HG03354 (cell line): ENCODE data around the gene IKZF2.

ENCODE experiments used
- ATAC-seq: cut with Tn5 transposase; IDR thresholded peaks from one replicate; pipeline ENCODE4 v1.9.1; 2021; ENCODE audit warnings: mild to moderate bottlenecking; ENCODE audit not compliant: unreplicated experiment, poor library complexity, severe bottlenecking

The IKZF2 gene

DNA sequence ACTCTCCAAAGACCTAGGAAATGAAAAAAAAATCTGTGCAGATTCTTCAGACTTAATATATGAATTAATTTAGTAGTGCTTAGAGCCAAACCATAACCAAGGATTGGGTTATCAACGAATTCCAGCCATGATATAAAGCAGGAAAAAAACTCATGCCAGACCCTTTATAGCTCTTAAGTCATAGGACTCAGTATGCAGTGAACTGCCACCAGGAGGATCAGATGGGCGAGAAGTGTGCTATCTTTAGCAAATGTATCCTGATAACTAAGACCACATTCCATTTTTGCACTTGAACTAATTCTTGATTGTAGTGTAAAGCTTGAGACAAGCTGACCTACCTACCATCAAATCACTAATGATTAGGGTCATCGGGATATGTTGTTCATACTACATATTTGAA, 178.1 kb downstream of the IKZF2 start:
- ATAC-seq: no peak

DNA sequence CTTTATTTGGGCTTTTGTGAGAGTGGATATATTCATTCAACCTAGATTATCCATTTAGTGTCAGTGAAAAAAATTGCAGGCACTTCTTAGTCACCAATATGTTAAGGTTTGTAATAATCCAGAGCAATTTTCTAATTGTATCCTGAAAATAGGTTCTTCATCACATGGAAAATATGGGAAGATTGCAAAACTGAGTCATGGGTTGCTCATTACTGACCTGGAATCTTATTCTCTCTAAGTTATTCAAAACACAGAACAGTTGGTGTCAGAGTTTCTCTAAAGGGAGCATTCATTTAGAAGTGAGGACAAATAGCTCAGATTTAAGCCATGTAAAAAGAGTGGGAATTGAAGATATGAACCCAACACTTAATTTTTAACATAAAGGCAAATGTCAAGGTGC, 181.3 kb downstream of the IKZF2 start:
- no peak for ATAC-seq

DNA sequence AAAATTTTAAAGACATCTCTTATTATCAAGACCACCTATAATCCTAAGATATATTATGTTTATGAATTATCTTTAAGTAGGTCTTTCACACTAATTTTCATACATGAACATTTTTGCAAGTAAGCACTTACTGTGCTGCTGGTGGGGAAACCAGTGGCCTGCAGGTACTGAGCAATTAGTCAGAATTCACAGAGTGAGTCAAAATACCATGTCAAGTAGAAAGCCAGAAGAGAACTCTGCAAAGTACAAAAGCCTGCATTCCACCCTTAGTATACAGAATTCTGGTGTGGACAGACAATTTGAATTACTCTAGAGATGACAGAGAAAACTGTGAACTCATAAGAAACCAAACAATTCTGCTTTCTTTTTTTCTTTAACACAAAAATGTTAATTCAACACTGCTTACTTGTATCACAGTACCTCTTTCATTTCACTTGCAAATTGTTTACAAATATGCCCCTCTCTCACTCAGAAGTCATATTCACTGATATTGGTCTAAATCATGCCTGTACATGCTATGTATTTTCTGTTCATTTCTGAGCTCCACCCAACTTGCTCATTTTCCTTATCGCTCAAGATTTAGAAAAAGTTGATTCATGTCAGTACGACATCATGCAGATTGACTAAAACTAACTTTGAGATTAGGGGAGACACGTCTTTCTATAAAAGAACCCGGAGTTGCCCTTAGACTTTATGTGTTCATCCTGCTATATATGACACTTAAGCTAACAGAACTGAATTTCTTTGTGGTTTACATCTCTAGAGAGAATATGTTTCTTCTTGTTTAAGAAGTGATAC, 182.9 kb downstream of the IKZF2 start:
- no peak for ATAC-seq

DNA sequence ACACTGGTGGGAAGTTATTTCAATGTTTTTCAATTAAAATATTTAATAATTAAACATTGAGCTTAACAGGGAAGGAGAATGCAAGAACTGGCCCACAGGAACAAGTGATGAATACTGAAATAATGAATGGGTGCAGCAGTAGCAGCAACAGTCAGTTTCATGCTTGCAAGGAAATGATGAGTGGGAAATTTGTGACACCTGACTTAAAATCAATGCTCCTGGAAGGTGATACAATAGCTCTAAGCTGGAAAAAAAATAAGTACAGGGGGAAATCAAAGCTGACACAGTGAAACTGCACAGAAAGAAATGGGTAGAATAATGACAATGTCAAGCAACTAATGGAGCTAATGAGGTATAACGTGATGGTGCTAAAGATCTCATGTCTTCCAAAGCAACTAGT, 184.5 kb downstream of the IKZF2 start:
- no peak for ATAC-seq

DNA sequence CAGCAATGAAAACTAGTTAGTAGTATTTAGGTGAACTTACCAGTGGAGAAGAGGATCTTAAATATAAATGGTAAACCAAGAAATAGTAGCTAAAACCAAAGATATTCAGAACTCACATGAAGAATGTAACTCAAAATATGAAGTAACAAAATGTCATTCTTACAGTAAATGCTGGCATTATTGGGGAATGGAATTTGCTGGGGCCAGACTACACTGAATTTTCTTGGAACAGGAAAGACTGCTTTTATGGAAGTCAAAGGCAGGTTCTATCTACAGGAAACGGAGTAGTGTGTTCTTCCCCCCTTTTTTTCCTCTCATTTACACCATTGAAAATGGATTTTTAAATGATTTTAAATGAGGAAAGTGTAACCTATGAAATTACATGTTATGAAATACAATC, 188.7 kb downstream of the IKZF2 start:
- no peak for ATAC-seq

DNA sequence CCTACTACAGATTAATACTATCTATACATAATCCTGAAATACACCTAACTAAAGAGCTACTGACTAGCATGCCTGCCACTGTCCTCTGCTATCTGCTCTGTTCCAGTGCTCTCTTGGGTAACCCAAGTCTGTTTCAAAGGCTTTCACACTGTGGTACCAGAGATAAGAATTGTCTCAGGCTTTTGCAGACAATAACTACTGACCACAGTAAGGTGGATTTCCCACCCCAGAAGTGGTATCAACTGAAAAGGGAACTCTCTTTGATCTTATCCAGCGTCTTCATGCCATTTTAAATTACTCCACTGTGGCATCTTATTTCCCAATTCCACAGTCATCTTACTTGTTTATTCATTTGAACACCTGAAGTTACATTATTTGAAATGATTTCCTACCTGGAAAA, 190.2 kb downstream of the IKZF2 start:
- no peak for ATAC-seq

DNA sequence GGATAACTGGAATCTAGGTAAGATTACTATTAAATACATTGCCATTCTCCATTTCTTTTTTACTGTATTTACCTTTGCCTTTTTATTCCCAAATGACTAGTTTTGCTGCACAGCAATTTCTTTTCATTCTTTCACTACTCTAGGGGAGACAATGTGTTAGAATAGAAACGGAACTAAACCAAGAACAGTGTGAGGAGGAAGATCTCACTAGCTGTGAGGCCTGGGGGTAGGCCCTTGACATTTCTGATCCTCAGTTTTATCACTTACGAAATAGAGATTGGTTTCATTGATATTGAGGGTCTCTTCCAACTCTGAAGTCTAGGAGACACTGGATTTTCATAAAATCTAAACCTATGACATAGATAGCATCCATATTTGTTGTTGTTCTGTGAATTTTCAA, 191.1 kb downstream of the IKZF2 start:
- ATAC-seq: no peak

DNA sequence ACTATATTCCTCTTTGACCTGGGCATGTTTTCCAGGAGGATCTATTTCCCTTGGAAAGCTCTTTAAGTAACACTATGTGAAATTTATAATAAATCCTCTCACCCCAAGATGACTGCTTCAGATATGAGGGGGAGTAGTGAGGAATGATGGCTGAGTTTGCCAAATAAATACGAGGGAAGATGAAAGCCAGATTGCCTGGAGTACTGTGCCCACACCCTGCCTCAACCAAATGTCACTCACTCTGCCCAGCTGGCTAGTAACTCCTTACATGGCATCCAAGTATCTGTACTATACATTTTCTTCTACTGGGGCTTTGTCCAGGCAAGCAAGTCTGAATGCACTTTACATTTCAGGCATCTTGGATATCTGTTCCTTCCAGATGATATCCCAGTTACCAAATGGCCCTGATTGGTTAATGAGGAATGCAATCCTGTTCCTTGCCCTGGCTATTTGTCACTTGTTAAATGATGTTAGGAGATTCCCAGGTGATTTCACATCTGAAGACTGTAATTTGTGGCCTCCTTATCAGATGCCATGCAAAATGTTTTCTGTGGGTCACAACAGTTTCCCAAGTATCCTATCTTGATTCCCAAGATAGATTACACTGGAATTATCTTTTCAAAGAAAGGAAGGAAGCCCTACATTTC, 191.8 kb downstream of the IKZF2 start:
- ATAC-seq: no peak

DNA sequence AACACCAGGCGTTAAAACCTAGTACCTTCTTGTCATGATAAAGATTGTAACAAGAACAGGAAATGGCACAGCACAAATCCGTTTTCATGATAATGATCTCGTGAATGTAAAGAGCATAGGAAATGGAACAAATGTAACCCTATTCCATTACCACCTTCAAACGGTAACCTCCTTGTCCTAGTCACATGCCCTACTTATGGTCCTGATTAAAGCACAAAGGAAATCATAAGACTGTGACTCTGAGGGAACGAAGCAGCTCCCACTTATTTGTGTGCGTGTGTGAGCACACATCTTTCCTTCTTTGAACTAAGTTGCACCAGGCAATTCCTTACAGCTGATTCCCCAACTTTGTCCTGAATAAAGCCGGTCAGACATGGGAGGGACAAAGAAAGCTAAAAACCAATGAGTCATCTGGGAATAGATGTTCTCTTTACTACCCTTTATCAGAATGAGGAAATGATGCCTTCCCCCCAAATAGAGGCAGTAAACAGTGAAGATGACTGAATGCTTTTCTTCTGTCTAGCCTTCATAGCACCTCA, 192.6 kb downstream of the IKZF2 start:
- ATAC-seq: no peak

DNA sequence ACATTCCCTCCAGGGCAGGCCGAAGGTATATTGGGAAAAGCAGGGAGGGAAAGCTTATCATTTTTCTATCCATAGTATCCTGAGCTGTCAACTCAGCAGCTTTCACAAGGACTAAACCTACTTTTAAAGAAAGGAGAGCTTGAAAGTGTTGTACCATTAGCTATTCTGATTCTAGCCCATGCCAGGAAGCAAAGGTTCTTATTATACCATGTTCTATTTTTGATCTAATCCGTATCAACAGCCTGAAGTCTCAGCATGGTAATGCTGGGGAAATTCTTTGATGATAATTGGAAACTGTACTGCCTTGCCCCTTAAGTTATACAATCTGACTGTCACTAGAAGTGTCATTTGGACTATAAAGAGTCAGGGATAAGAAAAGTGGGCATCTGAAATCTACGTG, 193.3 kb downstream of the IKZF2 start:
- ATAC-seq: no peak

DNA sequence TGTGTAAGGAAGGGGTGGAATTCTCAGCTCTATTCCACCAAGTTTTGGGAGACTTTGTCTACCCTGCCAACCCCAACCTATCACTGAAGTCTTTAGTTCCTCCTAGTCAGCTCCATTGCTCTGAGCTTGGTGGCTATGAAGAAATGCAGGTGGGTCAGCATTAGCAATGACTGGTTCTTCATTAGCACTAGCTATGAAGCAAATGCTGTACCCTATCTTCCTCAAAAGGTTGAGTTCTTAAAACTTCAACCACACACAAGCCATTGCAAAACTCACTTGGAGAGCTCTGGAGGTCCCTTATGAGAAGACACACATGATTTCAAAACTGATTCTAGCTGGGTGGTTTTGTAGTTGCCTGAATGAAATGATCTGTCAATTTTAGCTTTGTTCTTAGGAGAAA, 193.8 kb downstream of the IKZF2 start:
- no peak for ATAC-seq

DNA sequence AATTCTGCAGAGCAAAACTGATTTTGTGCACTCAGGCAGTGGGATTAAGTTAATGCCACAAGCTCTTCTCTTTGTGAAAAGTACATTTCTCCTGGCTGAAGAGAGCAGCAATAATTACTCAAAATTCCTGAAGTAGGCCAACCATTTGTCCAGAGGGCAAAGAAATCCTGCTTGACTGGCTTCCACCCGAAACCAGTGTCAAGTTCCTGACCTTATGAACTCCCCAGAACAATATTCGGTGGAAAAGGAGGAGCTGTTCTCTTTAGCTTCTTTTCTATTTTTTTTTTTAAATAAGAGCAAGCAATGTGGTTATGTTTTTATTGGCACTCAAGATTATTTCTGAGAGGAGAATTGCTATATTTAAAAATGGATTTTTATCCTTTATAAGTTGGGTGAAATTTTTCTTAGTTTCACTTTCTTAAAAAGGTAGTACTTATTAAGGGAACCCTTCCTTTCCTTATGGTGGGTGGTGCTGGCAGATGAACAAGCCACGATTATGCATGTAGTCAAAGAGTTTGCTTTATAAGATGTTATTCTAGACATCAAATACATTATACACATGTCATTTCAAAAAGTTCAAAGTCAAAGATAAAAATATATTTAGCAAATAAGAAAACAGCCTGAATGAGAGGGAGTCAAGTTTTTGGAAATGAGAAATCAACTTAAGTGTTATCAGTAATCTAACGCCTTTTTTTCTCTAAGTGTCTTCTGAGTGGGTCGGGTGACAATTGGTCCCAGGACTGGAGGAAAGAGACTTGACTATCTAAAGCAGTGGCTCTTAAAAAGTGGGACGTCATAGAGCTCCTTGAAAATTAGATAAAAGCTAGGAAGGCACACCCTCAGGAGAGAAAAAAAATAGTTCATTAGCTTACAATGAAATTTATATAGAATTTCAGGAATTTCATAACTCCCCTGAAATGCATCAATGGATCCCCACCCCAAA, 194.5 kb downstream of the IKZF2 start:
- ATAC-seq: no peak

DNA sequence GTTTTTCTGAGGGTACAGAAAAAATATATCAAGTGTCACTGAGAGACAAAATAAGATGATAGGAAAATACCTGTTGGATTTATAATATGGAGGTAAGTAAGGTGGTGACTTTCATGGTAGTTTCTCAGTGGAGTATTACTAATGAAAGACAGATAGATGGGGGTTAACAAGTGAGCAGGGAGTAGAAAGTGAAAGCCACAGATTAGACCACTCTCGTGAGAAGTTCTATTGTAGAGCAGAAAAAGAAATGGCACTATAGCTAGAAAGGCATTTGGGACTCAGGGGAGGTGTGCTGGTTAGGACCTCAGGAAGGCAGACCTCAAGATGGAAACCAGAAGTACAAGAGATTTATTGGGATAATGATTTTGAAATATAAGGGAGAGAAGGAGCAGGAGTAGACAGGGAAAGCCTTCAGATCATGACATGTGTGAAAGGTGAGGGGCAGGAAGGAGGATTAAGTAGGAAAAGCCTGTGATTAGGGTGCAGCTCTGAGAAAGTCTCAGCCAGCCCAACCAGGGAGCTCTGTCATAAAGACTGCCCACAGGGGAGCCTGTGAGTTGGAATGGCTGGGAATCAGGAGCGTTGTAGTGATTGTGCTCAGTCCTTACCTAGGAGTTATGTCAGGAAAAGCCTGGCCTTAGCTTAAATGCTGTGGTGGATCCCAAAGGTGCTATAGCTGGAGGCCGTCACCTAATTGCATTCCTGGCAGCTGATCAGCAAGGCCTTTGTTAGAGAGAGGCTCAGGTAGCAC, 198.1 kb downstream of the IKZF2 start:
- peak; percentile 93 for ATAC-seq

DNA sequence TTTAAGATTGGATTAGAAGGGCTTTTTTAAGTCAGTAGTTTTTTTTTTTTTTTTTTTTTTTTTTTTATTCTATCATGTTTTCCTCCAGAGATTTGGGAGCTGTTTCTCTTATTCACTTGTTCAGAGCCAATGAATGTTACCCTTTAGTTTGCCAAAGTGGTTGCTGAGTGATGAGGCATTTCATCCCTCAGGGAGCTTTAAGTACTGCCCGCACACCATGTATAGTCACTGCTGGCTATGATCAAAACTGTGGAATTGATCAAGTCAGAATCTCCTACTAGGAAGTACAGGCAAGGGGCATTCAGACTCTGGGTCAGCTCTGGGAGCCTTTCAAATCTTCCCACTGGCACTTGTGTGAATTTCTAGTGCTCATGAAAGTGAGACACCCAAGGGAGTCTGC, 201.6 kb downstream of the IKZF2 start:
- no peak for ATAC-seq
